ENCODE results near the gene METTL6. TPM values are rescaled to one million over a fixed set of nuclear protein-coding genes. Genes with fewer than 3 reads are reported as not detected.
A peak's percentile ranks its signal among the peaks of the same experiment; 100 is the strongest.
"Not testable (repeated sequence)": the region's sequence is repeated elsewhere in the genome, so short reads cannot be mapped to it uniquely, and the experiment has no call there.

METTL6 gene
- total RNA-seq, 4 donors from 2014 or later = 6.8 to 22.0 (median 7.8) TPM

- peak in 1 of 2 donors; percentile 65 for ATAC-seq
- TF ChIP-seq CTCF (IDR thresholded peaks at IDR 0.05 in 4 of 5, conservative IDR thresholded peaks at IDR 0.05 in 1 of 5) (no peak), POLR2A (IDR thresholded peaks at IDR 0.05) (no peak)
- no peak overlapping the region for H3K4me3 ChIP-seq
- H3K27ac ChIP-seq = no peak overlapping the region
- no peaks in the 10 kb centered on the region for H3K27me3 ChIP-seq
- in situ Hi-C loops (cut with MboI; ENCODE audit: low sequenced_read_pairs in 4 of 4) (no loop called here), intact Hi-C loops (cut with DNase I; ENCODE audit: low total_unique reads) (no loop called here)
- H3K4me1 ChIP-seq = peaks cover 0 to 4% of the 10 kb centered on the region in 2 donors
- no peaks in the 10 kb centered on the region for H3K9me3 ChIP-seq
- H3K36me3 ChIP-seq = no peaks in the 10 kb centered on the region
- peak in 1 of 2 donors; percentile 50 for DNase-seq
Observed at GRCh38 chr3:15390460-15390859, 36.9 kb downstream of the METTL6 start.

GRCh38 chr3:15388335-15388734, 39.0 kb downstream of the METTL6 start:
- intact Hi-C loops (cut with DNase I; ENCODE audit: low total_unique reads); ATAC-seq; H3K27ac ChIP-seq; H3K4me1 ChIP-seq; H3K36me3 ChIP-seq; H3K27me3 ChIP-seq; H3K9me3 ChIP-seq; H3K4me3 ChIP-seq; DNase-seq: not testable (repeated sequence)
- in situ Hi-C loops (cut with MboI; ENCODE audit: low sequenced_read_pairs in 4 of 4) = loop anchor here in 1 of 4 donors (10.0 kb wide), 2 partner anchors 54 to 124 kb away; partner anchors contain the start of gene SH3BP5

- H3K9me3 ChIP-seq = no peaks in the 10 kb centered on the region
- H3K4me3 ChIP-seq = no peak overlapping the region
- TF ChIP-seq CTCF (IDR thresholded peaks at IDR 0.05 in 4 of 5, conservative IDR thresholded peaks at IDR 0.05 in 1 of 5) (no peak), POLR2A (IDR thresholded peaks at IDR 0.05) (no peak)
- intact Hi-C loops (cut with DNase I; ENCODE audit: low total_unique reads) = no loop called here
- in situ Hi-C loops (cut with MboI; ENCODE audit: low sequenced_read_pairs in 4 of 4) = loop anchor here in 1 of 4 donors (10.0 kb wide), 2 partner anchors 53 to 123 kb away; partner anchors contain the start of gene SH3BP5
- H3K27ac ChIP-seq = no peak overlapping the region
- DNase-seq (no peak), ATAC-seq (no peak)
- H3K4me1 ChIP-seq = peaks cover 0 to 4% of the 10 kb centered on the region in 2 donors
- H3K27me3 ChIP-seq = no peaks in the 10 kb centered on the region
- no peaks in the 10 kb centered on the region for H3K36me3 ChIP-seq
Observed at GRCh38 chr3:15387735-15388134, 39.6 kb downstream of the METTL6 start.

GRCh38 chr3:15387171-15387581, 40.2 kb downstream of the METTL6 start:
- intact Hi-C loops (cut with DNase I; ENCODE audit: low total_unique reads) = no loop called here
- peak in 1 of 2 donors; percentile 39 for ATAC-seq

GRCh38 chr3:15386654-15386955, 40.7 kb downstream of the METTL6 start:
- in situ Hi-C loops (cut with MboI; ENCODE audit: low sequenced_read_pairs in 4 of 4) = loop anchor here in 1 of 4 donors (10.0 kb wide), 2 partner anchors 52 to 122 kb away; partner anchors contain the start of gene SH3BP5
- peak in 1 of 2 donors; percentile 42 for ATAC-seq

More at GRCh38 chr3:15387171-15387581, 40.2 kb downstream of the METTL6 start:
- DNase-seq = no peak
- Histone ChIP-seq H3K4me1 (peaks cover 0 to 4% of the 10 kb centered on the region in 2 donors), H3K27me3 (no peaks in the 10 kb centered on the region), H3K27ac (no peak overlapping the region), H3K9me3 (no peaks in the 10 kb centered on the region), H3K4me3 (no peak overlapping the region), H3K36me3 (no peaks in the 10 kb centered on the region)
- TF ChIP-seq POLR2A (IDR thresholded peaks at IDR 0.05) = no peak
- in situ Hi-C loops (cut with MboI; ENCODE audit: low sequenced_read_pairs in 4 of 4) = loop anchor here in 1 of 4 donors (10.0 kb wide), 2 partner anchors 52 to 122 kb away; partner anchors contain the start of gene SH3BP5

GRCh38 chr3:15385901-15386653, 41.3 kb downstream of the METTL6 start:
- Histone ChIP-seq H3K27ac (no peak overlapping the region), H3K27me3 (no peaks in the 10 kb centered on the region), H3K4me1 (peaks cover 0 to 4% of the 10 kb centered on the region in 2 donors), H3K4me3 (no peak overlapping the region), H3K9me3 (no peaks in the 10 kb centered on the region), H3K36me3 (no peaks in the 10 kb centered on the region)
- in situ Hi-C loops (cut with MboI; ENCODE audit: low sequenced_read_pairs in 4 of 4) (loop anchor here in 1 of 4 donors (10.0 kb wide), 2 partner anchors 51 to 121 kb away; partner anchors contain the start of gene SH3BP5), intact Hi-C loops (cut with DNase I; ENCODE audit: low total_unique reads) (no loop called here)
- ATAC-seq = no peak
- DNase-seq = no peak
- TF ChIP-seq CTCF (IDR thresholded peaks at IDR 0.05 in 4 of 5, conservative IDR thresholded peaks at IDR 0.05 in 1 of 5) (no peak), POLR2A (IDR thresholded peaks at IDR 0.05) (no peak)

More at GRCh38 chr3:15386654-15386955, 40.7 kb downstream of the METTL6 start:
- H3K36me3 ChIP-seq; H3K9me3 ChIP-seq; H3K27me3 ChIP-seq; DNase-seq; H3K4me3 ChIP-seq; H3K27ac ChIP-seq; intact Hi-C loops (cut with DNase I; ENCODE audit: low total_unique reads); H3K4me1 ChIP-seq: not testable (repeated sequence)

GRCh38 chr3:15385238-15385695, 42.1 kb downstream of the METTL6 start:
- in situ Hi-C loops (cut with MboI; ENCODE audit: low sequenced_read_pairs in 4 of 4) = loop anchor here in 1 of 4 donors (10.0 kb wide), 2 partner anchors 50 to 120 kb away; partner anchors contain the start of gene SH3BP5
- ATAC-seq; intact Hi-C loops (cut with DNase I; ENCODE audit: low total_unique reads); H3K27me3 ChIP-seq; H3K4me1 ChIP-seq; H3K27ac ChIP-seq; H3K4me3 ChIP-seq; H3K36me3 ChIP-seq; DNase-seq; H3K9me3 ChIP-seq: not testable (repeated sequence)
